H1 (cell line): ENCODE measurements around the gene RAB40A.

ENCODE experiments used
- KDM4A ChIP-seq: IDR thresholded peaks from one replicate; pipeline ENCODE4 v1.7.1; 2012; ENCODE audit warnings: low read depth, mild to moderate bottlenecking, moderate library complexity, low read length, inconsistent platforms; ENCODE audit not compliant: severe bottlenecking
- RFX5 ChIP-seq: IDR thresholded peaks from 2 replicates; pipeline ENCODE4 v1.6.1; 2011; ENCODE audit warnings: low read depth, low read length, improper control_type of control experiment, borderline replicate concordance
- TF ChIP-seq, protein P1 (sequence below), 3 experiments: IDR thresholded peaks; 1 replicate in 2 of 3; 2 replicates in 1 of 3; pipeline versions ENCODE4 v1.5.1 to v1.6.1; 2011; ENCODE audit warnings: low read length in 3 of 3, mild to moderate bottlenecking in 3 of 3, inconsistent platforms in 2 of 3, low read depth in 1 of 3, moderate library complexity in 1 of 3; ENCODE audit not compliant: insufficient read depth in 1 of 3; ENCODE audit errors: control extremely low read depth in 1 of 3

DNA sequence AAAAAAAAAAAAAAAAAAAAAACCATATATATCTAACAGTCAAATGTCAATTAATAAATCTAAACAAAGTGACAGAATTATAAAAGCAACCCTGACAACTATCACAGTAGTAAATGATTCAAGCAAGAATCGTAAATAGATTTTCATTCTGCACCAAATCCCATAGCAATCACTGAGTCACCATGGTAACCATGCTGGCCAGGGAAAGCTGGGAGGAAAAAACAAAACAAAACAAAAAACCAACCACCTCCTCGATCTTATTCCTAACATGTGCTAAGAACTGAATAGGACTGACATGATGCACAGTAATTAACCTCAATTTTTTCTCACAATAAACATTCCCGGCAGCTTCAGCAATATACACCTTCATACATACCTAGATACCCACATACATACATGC lies 30.6 kb upstream of the RAB40A start:
- TF ChIP-seq, protein P1, sequence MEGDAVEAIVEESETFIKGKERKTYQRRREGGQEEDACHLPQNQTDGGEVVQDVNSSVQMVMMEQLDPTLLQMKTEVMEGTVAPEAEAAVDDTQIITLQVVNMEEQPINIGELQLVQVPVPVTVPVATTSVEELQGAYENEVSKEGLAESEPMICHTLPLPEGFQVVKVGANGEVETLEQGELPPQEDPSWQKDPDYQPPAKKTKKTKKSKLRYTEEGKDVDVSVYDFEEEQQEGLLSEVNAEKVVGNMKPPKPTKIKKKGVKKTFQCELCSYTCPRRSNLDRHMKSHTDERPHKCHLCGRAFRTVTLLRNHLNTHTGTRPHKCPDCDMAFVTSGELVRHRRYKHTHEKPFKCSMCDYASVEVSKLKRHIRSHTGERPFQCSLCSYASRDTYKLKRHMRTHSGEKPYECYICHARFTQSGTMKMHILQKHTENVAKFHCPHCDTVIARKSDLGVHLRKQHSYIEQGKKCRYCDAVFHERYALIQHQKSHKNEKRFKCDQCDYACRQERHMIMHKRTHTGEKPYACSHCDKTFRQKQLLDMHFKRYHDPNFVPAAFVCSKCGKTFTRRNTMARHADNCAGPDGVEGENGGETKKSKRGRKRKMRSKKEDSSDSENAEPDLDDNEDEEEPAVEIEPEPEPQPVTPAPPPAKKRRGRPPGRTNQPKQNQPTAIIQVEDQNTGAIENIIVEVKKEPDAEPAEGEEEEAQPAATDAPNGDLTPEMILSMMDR (IDR thresholded peaks at IDR 0.05; ENCODE audit: control extremely low read depth in 1 of 3, insufficient read depth in 1 of 3, low read depth in 1 of 3, low read length in 3 of 3), result no peak
- TF ChIP-seq KDM4A (no peak), RFX5 (no peak)
